GM18519 (cell line): ENCODE data around the gene SLC35E1.
"Not testable (repeated sequence)": the region's sequence is repeated elsewhere in the genome, so short reads cannot be mapped to it uniquely, and the experiment has no call there.

ENCODE experiments used
- ATAC-seq: cut with Tn5 transposase; IDR thresholded peaks from one replicate; pipeline ENCODE4 v1.9.1; 2021; ENCODE audit warnings: mild to moderate bottlenecking, moderate library complexity; ENCODE audit not compliant: unreplicated experiment, low FRiP score

Gene SLC35E1

DNA sequence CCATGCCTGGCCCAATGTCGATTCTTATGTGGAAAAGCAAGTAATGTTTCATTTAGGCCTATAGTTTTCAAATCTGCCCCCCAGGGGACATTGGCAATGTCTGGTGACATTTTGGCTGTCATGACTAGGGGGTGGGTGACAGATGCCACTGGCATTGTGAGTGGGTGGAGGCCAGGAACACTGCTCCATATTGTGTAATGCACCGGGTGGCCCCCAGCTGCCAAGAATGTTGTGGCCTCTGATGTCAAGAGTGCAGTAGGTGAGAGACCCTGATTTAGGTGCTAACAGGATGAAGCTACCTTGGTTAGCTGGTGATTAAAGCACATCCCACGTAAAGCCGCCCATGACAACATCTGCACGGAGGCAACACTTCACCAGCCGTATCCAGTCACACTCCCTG lies 65.3 kb downstream of the SLC35E1 start:
- ATAC-seq = no peak

DNA sequence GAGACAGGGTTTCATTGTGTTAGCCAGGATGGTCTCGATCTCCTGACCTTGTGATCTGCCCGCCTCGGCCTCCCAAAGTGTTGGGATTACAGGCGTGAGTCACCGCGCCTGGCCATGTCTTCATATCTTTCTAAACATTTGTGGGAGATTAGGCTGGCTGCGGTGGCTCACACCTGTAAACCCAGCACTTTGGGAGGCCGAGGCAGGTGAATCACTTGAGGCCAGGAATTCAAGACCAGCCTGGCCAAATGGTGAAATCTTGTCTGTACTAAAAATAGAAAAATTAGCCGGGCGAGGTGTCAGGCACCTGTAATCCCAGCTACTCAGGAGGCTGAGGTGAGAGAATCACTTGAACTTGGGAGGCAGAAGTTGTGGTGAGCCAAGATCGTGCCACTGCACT lies 66.1 kb downstream of the SLC35E1 start:
- ATAC-seq = not testable (repeated sequence)

DNA sequence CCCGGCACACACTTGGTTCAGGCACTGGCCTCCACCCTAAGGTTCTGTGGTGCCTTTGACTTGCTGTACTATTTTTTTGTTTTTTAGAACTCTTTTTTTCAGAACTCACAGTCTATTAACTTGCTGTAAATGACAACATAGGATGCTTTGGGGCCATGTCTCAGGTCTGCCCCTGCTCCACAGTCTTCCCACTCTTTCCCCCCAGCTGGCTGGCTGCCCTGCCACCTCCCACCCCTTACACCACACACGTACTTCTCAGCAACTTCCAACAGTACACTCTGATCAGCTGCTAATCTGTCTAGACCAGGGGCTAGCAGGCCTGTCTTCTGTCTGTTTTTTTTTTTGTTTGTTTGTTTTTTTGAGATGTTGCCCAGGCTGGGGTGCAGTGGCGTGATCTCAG lies 67.9 kb downstream of the SLC35E1 start:
- no peak for ATAC-seq
